Activated T-cell treated with anti-CD3 and anti-CD28 coated beads for 24 hours (primary cell): ENCODE results near the gene TACO1.

Experiments used
- DNase-seq: peaks from one replicate; pipeline ENCODE4 v3.0.0-alpha.2; 2020; ENCODE audit warnings: low read depth

TACO1 gene

DNA sequence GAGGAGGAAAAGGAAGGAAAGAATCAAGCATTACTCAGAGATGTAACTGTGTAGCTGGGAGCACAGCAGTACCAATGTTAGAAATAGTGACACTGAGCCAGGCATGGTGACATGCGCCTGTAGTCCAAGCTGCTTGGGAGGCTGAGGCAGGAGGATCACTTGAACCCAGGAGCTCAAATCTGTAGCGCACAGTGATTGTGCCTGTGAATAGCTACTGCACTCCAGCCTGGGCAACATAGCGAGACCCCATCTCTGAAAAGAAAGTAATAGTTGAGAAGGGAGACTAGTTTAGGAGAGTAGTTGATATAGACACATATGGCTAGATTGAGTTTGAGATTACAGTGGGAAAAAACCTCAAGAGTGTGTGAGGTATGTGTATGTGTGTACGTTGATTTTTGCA is 39.3 kb downstream of the TACO1 start:
- no peak for DNase-seq

DNA sequence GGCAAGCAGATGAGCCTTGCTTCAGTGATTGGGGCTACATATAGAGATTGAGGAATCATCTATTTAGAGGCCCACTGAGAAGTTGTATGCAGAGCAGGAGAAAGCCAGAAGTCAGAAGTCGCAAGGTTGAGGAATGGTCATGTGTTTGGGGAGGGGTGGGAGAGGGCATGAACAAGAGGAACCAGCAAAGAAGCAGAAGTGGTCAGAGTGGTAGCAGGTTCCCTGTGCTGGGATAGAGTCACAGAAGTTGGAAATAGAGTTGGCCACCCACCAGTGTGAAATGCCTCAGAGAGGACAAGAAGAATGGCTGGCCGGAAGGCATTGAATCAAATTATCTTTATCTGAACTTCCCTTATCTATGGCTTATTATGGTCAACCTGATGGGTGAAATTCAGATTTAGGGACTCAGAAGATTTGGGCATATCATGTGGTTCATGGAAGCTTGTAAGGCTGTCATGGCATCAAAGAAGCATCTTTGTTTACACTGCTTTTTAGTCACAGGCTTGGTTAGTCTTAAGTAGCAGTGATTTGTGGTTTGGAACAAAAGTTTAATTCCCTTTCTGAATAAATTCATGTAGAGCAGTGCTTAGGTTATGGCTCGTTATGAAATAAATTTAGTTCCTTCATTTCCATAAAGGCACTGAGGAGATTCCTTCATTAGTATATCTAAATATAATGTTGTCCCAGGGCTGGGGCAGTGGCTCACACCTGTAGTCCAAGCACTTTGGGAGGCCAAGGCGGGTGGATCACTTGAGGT is 41.2 kb downstream of the TACO1 start:
- no peak for DNase-seq

DNA sequence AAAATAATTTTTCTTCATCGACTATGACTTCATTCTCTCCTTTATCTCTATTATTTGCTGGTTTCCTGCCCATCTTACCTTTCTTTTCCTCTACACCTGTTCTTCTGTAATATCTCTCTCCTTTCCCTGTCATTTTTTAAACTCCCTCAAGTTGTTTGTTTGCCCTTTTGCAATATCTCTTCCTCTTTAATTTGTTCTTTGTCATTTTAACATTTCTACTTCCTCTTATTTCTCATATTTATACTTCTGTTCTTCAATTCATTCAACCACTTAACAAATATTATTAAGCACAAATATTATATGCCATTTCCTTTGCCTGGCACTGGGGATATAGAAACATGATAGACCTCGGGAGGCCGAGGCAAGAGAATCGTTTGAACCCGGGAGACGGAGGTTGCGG is 44.2 kb downstream of the TACO1 start:
- DNase-seq, result no peak

DNA sequence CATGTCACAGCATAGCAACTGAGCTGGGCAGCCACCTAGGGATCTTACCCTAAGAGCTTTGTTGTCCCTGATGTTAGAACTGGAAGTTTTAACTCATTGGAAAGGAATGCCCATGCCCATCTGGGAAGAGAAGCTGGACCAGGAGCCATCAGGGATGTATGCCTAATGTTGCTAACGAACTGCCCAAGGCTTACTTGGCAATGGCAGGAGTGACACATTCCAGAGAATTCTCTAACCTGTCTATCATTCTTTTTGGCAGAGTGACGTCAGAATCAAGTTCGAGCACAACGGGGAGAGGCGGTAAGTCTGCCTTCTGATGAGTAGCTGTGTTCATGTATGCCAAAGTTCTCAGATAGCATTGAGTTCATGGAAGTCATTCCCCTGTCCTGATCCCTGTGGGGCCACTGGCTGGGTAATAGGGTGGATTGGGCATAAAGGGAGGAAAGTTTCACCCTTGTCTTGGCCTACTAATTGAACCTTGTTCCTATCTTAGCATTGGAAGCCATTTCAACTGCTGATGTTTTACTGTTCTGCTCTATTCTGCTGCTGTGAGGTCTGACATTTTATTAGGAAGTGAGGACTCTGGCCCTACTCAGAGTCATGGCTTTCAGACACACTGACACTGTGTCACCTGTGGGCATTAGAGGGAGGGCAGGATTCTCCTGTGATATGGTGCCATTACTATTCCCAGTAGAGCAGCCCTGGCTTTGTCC is 45.2 kb downstream of the TACO1 start:
- DNase-seq, result no peak

DNA sequence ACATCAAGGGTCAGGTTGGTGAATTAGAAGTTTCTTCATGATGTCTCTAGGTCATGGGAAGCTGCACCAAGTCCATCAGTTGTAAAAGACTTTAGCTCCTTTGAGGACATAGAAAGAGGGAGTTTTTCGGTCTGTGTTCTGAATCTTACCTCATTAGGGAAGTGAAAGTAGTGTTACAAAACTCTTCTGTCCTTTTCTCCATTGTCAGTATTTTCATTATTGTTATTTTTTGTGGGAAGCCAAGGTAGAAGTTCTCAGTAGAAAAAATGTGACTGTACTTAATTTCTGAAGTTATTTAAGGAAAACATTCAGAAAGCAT is 45.8 kb downstream of the TACO1 start:
- no peak for DNase-seq

DNA sequence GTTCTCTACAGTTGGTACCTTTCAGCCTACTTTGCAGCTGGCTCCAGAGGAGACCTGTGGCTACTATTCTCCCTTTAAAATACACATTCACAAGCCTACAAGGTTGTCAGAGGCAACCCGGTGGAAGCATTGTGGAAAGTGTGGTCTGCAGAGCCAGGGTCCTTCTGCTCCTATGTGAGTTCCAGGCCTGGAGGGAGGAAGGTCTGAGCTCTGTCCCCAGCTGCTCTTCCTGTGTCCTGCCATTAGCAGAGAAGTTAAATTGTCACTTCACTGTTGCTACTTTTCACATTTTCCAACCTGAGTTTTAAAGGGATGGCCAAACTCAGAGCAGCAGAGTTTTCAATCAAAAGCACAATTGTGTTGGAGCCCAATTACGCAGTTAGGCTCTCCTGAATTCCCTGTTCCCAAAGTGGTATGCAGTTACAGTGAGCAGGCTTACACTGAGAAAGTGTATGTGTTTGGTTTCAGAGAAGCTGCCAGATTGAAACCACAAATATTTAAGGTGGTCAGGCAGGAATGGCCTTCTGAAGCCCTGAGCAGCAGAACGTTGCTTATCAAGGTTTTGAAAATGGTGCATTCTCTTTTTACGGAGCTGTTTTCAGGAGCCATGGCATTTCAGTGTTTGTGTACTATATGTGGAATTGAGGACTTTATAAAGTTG is 46.5 kb downstream of the TACO1 start:
- no peak for DNase-seq

DNA sequence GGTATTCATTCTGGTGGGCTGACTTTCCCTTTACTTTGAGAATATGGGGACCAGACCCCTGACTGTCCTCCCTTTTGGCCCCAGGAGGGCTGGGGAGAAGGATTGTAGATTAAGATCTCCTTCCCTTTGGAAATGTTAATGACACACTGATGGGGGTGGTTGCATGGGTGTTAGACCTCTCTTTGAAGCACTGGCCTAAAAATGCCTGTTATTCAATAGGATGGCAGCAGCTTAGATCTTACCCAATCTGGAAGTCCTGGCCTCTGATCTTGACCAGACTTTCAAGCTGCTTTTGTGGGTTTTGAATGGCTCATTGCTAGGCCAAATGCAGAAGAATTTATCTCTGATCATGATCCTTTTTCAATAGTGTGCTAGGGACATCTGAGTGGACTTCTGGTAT is 47.2 kb downstream of the TACO1 start:
- no peak for DNase-seq

DNA sequence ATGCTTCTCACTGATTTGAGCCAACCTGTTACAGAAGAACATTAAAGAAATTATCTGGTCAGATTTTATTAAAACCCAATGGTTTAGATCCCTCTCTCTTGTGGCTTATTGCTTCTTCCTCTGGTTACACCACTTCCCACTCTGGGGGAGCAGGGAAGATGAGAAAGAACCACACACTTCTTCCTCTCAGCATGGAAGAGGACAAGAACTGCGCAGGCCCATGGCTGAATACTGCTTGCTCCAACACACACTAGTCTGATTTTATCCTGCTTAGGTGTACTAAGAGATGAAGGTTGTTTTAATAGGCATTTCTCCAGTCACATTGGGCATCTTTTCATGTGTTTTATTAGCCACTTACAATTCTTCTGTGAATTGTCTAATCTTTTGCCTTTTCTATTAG is 49.1 kb downstream of the TACO1 start:
- no peak for DNase-seq

DNA sequence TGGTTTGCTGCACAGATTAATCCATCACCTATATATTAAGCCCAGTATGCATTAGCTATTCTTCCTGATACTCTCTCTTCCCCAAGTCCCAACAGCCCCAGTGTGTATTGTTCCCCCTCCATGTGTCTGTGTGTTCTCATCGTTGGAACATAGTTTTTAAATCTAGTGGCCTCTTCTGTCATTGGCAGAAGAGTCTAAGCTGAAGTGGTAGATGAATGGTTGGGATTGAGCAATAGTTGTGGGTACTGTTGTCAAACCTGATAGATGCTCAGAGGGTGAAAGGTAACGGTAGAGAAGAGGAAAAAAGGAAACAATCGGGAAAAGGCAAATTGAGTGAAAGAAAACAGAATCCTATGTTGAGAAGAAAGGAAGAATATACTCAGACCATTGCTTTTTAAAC is 51.4 kb downstream of the TACO1 start:
- DNase-seq, result no peak

DNA sequence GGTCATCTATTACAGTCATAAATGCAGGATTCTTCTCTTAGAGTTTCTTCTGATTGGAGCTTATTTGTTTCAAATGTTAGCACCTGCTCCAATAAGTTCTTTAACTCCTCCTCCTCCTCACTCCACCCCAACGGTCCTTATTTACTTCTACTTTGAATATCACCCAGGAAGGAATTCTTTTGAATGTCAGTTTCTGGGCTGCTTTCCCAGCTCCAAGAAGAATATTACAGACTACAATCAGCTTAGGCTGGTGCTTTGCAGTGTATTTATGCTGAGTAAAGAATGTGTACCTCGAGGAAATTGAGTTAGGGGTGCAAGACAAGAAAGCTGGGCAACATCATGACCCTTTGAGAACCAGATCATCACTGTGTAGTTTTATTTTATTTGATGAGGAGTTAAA is 52.4 kb downstream of the TACO1 start:
- DNase-seq, result no peak

DNA sequence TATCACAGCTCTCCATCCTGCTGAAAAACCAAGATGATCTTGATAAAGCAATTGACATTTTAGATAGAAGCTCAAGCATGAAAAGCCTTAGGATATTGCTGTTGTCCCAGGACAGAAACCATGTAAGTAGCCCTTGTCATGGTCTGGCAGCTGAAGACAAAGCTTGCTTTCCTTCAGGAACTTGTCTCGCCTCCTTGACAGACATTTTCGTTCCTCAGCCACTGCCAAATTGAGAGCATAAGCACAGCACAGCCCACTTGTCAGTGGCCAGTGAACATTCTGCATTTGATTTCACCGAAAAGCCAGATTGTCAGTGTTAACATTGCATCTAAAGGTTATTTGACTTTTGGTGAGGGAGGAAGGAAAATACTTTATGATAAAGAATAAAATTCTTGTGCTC is 57.1 kb downstream of the TACO1 start:
- no peak for DNase-seq
